Measurements from ENCODE around the gene PITPNC1. TPM values are rescaled to one million over a fixed set of nuclear protein-coding genes. Genes with fewer than 3 reads are reported as not detected.

PITPNC1 gene
- polyA plus RNA-seq, 1 of the 3 experiments (the other 2 are of a cell fraction), result 18.4 TPM

DNA sequence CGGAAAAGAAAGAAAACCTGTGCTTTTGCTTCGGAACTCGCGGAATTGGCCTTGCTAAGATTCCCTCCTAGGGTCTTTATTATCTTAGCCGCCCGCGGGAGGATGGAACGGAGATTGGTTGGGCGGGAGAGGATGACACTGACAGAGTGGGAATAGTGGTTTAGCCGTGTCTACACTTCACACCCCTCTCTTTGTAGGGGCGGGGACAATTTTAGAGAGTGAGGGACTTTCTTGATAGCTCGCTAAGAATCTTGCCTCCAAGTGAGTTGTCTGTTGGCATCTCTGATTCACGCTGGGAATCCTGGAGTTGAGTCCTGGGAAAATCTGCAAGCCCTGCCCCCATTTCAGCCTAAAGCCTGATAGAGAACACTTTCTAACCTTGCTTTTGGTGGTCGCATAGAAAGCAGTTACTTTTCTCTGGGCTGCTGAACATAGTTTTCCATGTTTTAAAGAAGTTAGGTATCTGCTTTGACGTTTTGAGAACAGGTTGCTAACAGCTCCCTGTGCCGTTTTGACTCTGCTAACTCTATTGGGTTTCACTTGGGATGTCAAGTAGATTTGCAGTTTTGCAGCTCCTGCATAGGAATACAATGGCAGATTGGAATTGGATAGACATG, 341.4 kb downstream of the PITPNC1 start:
- ChIA-PET CTCF (interaction anchor here (0.6 to 2.8 kb wide), 20 partner anchors 11 to 353 kb away, joined by 3 to 30 read pairs (median 4); partner anchors contain the start of gene BPTF), POLR2A (interaction anchor here (1.0 to 1.6 kb wide), 3 partner anchors 17 to 341 kb away, joined by 3 to 6 read pairs (median 4); partner anchors contain the start of genes BPTF and PITPNC1)
- no peaks in the 10 kb centered on the region for H4K20me1 ChIP-seq (ENCODE audit: insufficient read depth)
- H3K79me2 ChIP-seq (ENCODE audit: insufficient read depth), result peaks cover 39% of the 10 kb centered on the region
- peak overlapping the region; percentile 96 for H3K9ac ChIP-seq
- under 1% methylated on average over 16 of the region's 16 CpGs for WGBS (ENCODE audit: low lambda C conversion rate)
- peak overlapping the region; percentile 90 for H3K4me2 ChIP-seq
- H3K4me1 ChIP-seq (ENCODE audit: control insufficient read depth in 1 of 2, insufficient read depth in 2 of 2, low read depth in 1 of 2, low read length in 1 of 2), result peaks cover 6 to 7% of the 10 kb centered on the region in 2 experiments; a peak in 3 of 4 replicates
- H3K36me3 ChIP-seq (replicated peaks in 1 of 2; ENCODE audit: control insufficient read depth in 1 of 2, insufficient read depth in 2 of 2, low read length in 1 of 2), result peaks cover 25 to 36% of the 10 kb centered on the region in 2 experiments
- no peak for TF ChIP-seq SMC3 (IDR thresholded peaks at IDR 0.05; ENCODE audit: low read depth, low read length)
- TF ChIP-seq TEAD4 (IDR thresholded peaks at IDR 0.05; ENCODE audit: borderline replicate concordance, insufficient read depth), result no peak
- 0 out of 2 replicates have a peak, but pooled peaks have one; percentile 35 for TF ChIP-seq SIN3A (IDR thresholded peaks at IDR 0.05; ENCODE audit: borderline replicate concordance, low read depth, low read length)
- no peak for TF ChIP-seq GATA2 (CRISPR knock-in tag; IDR thresholded peaks at IDR 0.05)
- TF ChIP-seq MEF2A (IDR thresholded peaks at IDR 0.05; ENCODE audit: borderline replicate concordance, low read depth), result no peak
- no peak for TF ChIP-seq IRF3 (IDR thresholded peaks at IDR 0.05; ENCODE audit: low read depth, low read length)
- TF ChIP-seq MXI1 (IDR thresholded peaks at IDR 0.05; ENCODE audit: low read depth, low read length), result peak; percentile 67; the same call in 1 of the 2 replicates
- TF ChIP-seq EP300 (IDR thresholded peaks at IDR 0.05; ENCODE audit: borderline replicate concordance in 1 of 2, low read depth in 1 of 2, low read length in 1 of 2), result no peak
- no peak for TF ChIP-seq FOXM1 (IDR thresholded peaks at IDR 0.05; ENCODE audit: low read depth)
- TF ChIP-seq NRF1 (IDR thresholded peaks at IDR 0.05; ENCODE audit: low read depth, low read length), result no peak
- no peak for TF ChIP-seq REST (IDR thresholded peaks at IDR 0.05; ENCODE audit: low read depth, low read length)
- TF ChIP-seq TCF12 (IDR thresholded peaks at IDR 0.05), result no peak
- TF ChIP-seq FOXJ3 (CRISPR knock-in tag; IDR thresholded peaks at IDR 0.05), result no peak
- TF ChIP-seq YY1 (IDR thresholded peaks at IDR 0.05; ENCODE audit: low read depth), result no peak
- peak; percentile 55 for DNase-seq
- peaks cover 25% of the 10 kb centered on the region for H3F3A ChIP-seq (replicated peaks; ENCODE audit: insufficient read depth)
- peak overlapping the region; percentile 94 to 96 for H3K4me3 ChIP-seq (ENCODE audit: low read depth in 2 of 2, low read length in 1 of 2)
- H3K27me3 ChIP-seq (ENCODE audit: insufficient read depth), result no peaks in the 10 kb centered on the region
- H3K9me2 ChIP-seq, result no peaks in the 10 kb centered on the region
- peak overlapping the region; percentile 84 for H2AFZ ChIP-seq (ENCODE audit: low read depth)
- no peaks in the 10 kb centered on the region for H3K9me3 ChIP-seq
- H3K27ac ChIP-seq (ENCODE audit: low read depth in 2 of 2, low read length in 1 of 2), result peak overlapping the region; percentile 85 to 94
